Epithelial cell of esophagus (primary cell): ENCODE results near the gene PREX1.

ENCODE experiments used
- DNase-seq: peaks from one replicate; pipeline ENCODE4 v3.0.0; 2010; ENCODE audit warnings: low read depth
- H3K4me3 ChIP-seq: 2 replicates; pipeline ENCODE4 v1.5.1; 2011; ENCODE audit warnings: mild to moderate bottlenecking, low read length, control low read depth
- CTCF ChIP-seq: IDR thresholded peaks from 2 replicates; pipeline ENCODE4 v1.5.1; 2011; ENCODE audit warnings: low read depth, mild to moderate bottlenecking, low read length, control low read depth, inconsistent platforms; ENCODE audit not compliant: insufficient read depth; ENCODE audit errors: missing control alignments

The PREX1 gene

GRCh38 chr20:48820649-48820973 is 7.2 kb downstream of the PREX1 start:
- DNase-seq = no peak
- TF ChIP-seq CTCF = no peak
- H3K4me3 ChIP-seq = no peak overlapping the region

- no peak for DNase-seq
- no peak overlapping the region for H3K4me3 ChIP-seq
- no peak for TF ChIP-seq CTCF
Observed at GRCh38 chr20:48819821-48820648, 7.8 kb downstream of the PREX1 start.

GRCh38 chr20:48819089-48819488 is 8.7 kb downstream of the PREX1 start:
- TF ChIP-seq CTCF = no peak
- DNase-seq = no peak
- H3K4me3 ChIP-seq = no peak overlapping the region

- DNase-seq = no peak
- no peak overlapping the region for H3K4me3 ChIP-seq
- no peak for TF ChIP-seq CTCF
Observed at GRCh38 chr20:48818481-48818987, 9.3 kb downstream of the PREX1 start.

DNA sequence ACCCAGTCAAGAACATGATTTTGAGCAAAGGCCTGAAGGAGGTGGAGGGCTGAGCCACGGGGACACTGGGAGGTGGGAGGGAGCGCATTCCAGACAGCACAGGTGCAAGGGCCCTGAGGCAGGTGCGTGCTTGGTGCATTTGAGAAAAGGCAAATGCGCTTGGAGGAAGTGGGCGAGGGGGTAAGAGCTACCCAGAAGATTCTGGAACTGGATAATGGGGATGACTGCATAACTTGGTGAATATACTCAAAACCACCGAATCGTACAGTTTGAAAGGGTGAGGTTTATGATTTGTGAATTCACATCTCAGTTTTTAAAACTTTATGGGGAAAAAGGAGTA is 9.8 kb downstream of the PREX1 start:
- TF ChIP-seq CTCF = no peak
- no peak overlapping the region for H3K4me3 ChIP-seq

GRCh38 chr20:48817367-48818030 is 10.3 kb downstream of the PREX1 start:
- no peak for DNase-seq
- H3K4me3 ChIP-seq = no peak overlapping the region
- TF ChIP-seq CTCF = no peak

More for the DNA sequence above, 9.8 kb downstream of the PREX1 start:
- DNase-seq = no peak
